OCI-LY3 (cell line): ENCODE data around the gene ENOX2.

Experiments used
- CTCF ChIP-seq: fragments of 200-600, 300-600 bp; sonication (generic); IDR thresholded peaks from 2 replicates; pipeline ENCODE4 v1.5.1; 2014; ENCODE audit warnings: antibody characterized with exemption, low read length, low read depth
- EZH2phosphoT487 ChIP-seq: fragments of 200-600 bp; shearing (Covaris generic); IDR thresholded peaks from 2 replicates; pipeline ENCODE4 v1.6.1; 2018; ENCODE audit warnings: antibody characterized with exemption, mixed run types, low read depth

DNA sequence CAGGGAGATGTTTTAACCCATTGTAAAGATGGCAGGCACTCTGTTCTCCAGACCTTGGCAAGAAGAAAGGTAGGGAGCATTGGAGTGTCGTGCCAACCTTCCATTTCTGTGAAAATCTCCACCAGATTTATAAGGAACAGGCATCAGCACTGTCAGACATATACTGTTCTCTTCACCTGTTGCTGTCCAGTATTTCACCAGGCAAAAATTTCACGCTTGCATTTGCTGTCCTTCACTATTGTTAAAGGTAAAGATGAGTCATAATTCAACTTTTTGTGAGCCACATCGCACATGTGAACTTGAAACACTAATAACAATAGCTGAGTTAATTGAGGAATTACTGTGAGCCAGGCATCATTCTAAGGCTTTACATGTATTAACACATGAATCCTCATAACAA lies 203.4 kb downstream of the ENOX2 start:
- no peak for TF ChIP-seq CTCF
- TF ChIP-seq EZH2phosphoT487: no peak
